ENCODE results near the gene VEPH1. TPM values are rescaled to one million over a fixed set of nuclear protein-coding genes. Genes with fewer than 3 reads are reported as not detected.
A peak's percentile ranks its signal among the peaks of the same experiment; 100 is the strongest.

The VEPH1 gene
- total RNA-seq, 1 donor: 23.2 TPM

DNA sequence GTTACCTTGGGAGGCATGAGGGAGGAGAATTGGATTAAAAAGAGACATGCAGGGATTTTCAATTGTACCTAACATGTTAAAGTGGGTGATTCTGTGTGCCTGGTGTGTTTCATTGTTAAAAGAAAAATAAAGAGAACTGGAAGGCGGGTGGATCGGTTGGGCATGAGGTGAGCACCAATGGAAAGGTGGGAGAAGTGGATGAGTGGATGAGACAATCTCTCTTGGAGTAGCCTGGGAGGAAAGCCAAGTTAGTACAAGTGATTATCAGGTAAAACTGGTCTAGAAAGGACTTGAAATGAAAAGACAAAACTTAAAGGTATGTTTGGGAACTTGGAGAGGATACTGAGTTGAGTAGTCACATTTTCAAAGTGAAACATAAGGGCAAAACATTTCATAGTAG, 12.1 kb downstream of the VEPH1 start:
- H3K4me1 ChIP-seq (ENCODE audit: insufficient read depth, low read length): peaks cover 38% of the 10 kb centered on the region

DNA sequence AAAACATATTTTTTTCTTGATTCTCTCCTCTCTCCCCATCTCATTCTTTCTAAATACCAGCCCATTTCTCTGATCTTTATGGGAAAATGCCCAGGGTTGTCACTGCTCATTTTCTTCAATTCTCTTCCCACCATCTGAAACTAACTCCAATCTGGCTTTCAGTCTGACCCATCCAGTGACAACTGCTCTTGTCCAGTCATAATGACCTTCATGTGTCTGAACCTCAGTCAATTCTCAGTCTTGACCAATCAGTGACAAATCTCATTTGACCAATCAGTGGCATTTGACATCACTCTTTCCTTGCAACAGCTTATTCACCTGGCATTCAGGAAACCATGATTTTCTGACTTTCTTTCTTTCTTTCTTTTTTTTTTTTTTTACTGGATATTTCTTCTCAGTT, 15.1 kb downstream of the VEPH1 start:
- TF ChIP-seq, protein P1, sequence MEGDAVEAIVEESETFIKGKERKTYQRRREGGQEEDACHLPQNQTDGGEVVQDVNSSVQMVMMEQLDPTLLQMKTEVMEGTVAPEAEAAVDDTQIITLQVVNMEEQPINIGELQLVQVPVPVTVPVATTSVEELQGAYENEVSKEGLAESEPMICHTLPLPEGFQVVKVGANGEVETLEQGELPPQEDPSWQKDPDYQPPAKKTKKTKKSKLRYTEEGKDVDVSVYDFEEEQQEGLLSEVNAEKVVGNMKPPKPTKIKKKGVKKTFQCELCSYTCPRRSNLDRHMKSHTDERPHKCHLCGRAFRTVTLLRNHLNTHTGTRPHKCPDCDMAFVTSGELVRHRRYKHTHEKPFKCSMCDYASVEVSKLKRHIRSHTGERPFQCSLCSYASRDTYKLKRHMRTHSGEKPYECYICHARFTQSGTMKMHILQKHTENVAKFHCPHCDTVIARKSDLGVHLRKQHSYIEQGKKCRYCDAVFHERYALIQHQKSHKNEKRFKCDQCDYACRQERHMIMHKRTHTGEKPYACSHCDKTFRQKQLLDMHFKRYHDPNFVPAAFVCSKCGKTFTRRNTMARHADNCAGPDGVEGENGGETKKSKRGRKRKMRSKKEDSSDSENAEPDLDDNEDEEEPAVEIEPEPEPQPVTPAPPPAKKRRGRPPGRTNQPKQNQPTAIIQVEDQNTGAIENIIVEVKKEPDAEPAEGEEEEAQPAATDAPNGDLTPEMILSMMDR (IDR thresholded peaks at IDR 0.05; ENCODE audit: extremely low read depth, low read depth, low read length): no peak
- peaks cover 54% of the 10 kb centered on the region for H3K79me2 ChIP-seq (ENCODE audit: insufficient read depth, low read length)

More for the DNA sequence above, 12.1 kb downstream of the VEPH1 start:
- H3K27me3 ChIP-seq (ENCODE audit: insufficient read depth, low read length): no peaks in the 10 kb centered on the region
- no peak overlapping the region for H3K4me2 ChIP-seq (ENCODE audit: insufficient read depth, low read length)
- DNase-seq (ENCODE audit: insufficient read length, low spot score, missing footprints): no peak
- H3K36me3 ChIP-seq (ENCODE audit: insufficient read depth, low read length): peaks cover 14% of the 10 kb centered on the region
- TF ChIP-seq, protein P1 (IDR thresholded peaks at IDR 0.05; ENCODE audit: extremely low read depth, low read depth, low read length): no peak
- no peak overlapping the region for H3K27ac ChIP-seq (ENCODE audit: low read depth, low read length)
- H4K20me1 ChIP-seq (ENCODE audit: insufficient read depth, low read length): no peaks in the 10 kb centered on the region
- H3K9me3 ChIP-seq (ENCODE audit: low read depth, low read length): no peaks in the 10 kb centered on the region
- peaks cover 42% of the 10 kb centered on the region for H3K79me2 ChIP-seq (ENCODE audit: insufficient read depth, low read length)
- no peak overlapping the region for H2AFZ ChIP-seq (ENCODE audit: low read length)
- no peak overlapping the region for H3K4me3 ChIP-seq (ENCODE audit: insufficient read depth, low read length)

GRCh38 chr3:157487339-157487738, 15.9 kb downstream of the VEPH1 start:
- TF ChIP-seq, protein P1 (IDR thresholded peaks at IDR 0.05; ENCODE audit: extremely low read depth, low read depth, low read length): no peak
- H3K27me3 ChIP-seq (ENCODE audit: insufficient read depth, low read length): no peaks in the 10 kb centered on the region
- no peak for DNase-seq (ENCODE audit: insufficient read length, low spot score, missing footprints)
- no peak overlapping the region for H2AFZ ChIP-seq (ENCODE audit: low read length)
- H3K9me3 ChIP-seq (ENCODE audit: low read depth, low read length): no peaks in the 10 kb centered on the region
- H3K27ac ChIP-seq (ENCODE audit: low read depth, low read length): peak overlapping the region; percentile 68
- H4K20me1 ChIP-seq (ENCODE audit: insufficient read depth, low read length): no peaks in the 10 kb centered on the region
- H3K36me3 ChIP-seq (ENCODE audit: insufficient read depth, low read length): peaks cover 19% of the 10 kb centered on the region
- peak overlapping the region; percentile 49 for H3K4me2 ChIP-seq (ENCODE audit: insufficient read depth, low read length)
- no peak overlapping the region for H3K4me3 ChIP-seq (ENCODE audit: insufficient read depth, low read length)
- H3K79me2 ChIP-seq (ENCODE audit: insufficient read depth, low read length): peaks cover 49% of the 10 kb centered on the region
- peaks cover 19% of the 10 kb centered on the region for H3K4me1 ChIP-seq (ENCODE audit: insufficient read depth, low read length)

More for the DNA sequence above, 15.1 kb downstream of the VEPH1 start:
- Histone ChIP-seq H3K4me2 (ENCODE audit: insufficient read depth, low read length) (no peak overlapping the region), H3K4me1 (ENCODE audit: insufficient read depth, low read length) (peaks cover 19% of the 10 kb centered on the region), H3K27me3 (ENCODE audit: insufficient read depth, low read length) (no peaks in the 10 kb centered on the region), H3K9me3 (ENCODE audit: low read depth, low read length) (no peaks in the 10 kb centered on the region), H4K20me1 (ENCODE audit: insufficient read depth, low read length) (no peaks in the 10 kb centered on the region), H3K36me3 (ENCODE audit: insufficient read depth, low read length) (peaks cover 21% of the 10 kb centered on the region), H2AFZ (ENCODE audit: low read length) (no peak overlapping the region), H3K27ac (ENCODE audit: low read depth, low read length) (peak overlapping the region; percentile 68), H3K4me3 (ENCODE audit: insufficient read depth, low read length) (no peak overlapping the region)
- DNase-seq (ENCODE audit: insufficient read length, low spot score, missing footprints): no peak

- H3K4me1 ChIP-seq (ENCODE audit: insufficient read depth, low read length): peaks cover 4% of the 10 kb centered on the region
- DNase-seq (ENCODE audit: insufficient read length, low spot score, missing footprints): no peak
- no peak overlapping the region for H3K4me2 ChIP-seq (ENCODE audit: insufficient read depth, low read length)
- H3K79me2 ChIP-seq (ENCODE audit: insufficient read depth, low read length): peaks cover 45% of the 10 kb centered on the region
- no peak overlapping the region for H2AFZ ChIP-seq (ENCODE audit: low read length)
- TF ChIP-seq, protein P1 (IDR thresholded peaks at IDR 0.05; ENCODE audit: extremely low read depth, low read depth, low read length): no peak
- H3K4me3 ChIP-seq (ENCODE audit: insufficient read depth, low read length): no peak overlapping the region
- H3K36me3 ChIP-seq (ENCODE audit: insufficient read depth, low read length): peaks cover 22% of the 10 kb centered on the region
- no peak overlapping the region for H3K27ac ChIP-seq (ENCODE audit: low read depth, low read length)
- no peaks in the 10 kb centered on the region for H4K20me1 ChIP-seq (ENCODE audit: insufficient read depth, low read length)
- peaks cover 3% of the 10 kb centered on the region for H3K9me3 ChIP-seq (ENCODE audit: low read depth, low read length)
- H3K27me3 ChIP-seq (ENCODE audit: insufficient read depth, low read length): no peaks in the 10 kb centered on the region
Observed at GRCh38 chr3:157479464-157480243, 23.6 kb downstream of the VEPH1 start.
